Mucosa of gallbladder (tissue), 1 donor: ENCODE measurements around the gene PTPRN2. TPM values are rescaled to one million over a fixed set of nuclear protein-coding genes. Genes with fewer than 3 reads are reported as not detected.
A peak's percentile ranks its signal among the peaks of the same experiment; 100 is the strongest.

ENCODE experiments used
- DNase-seq: peaks from one replicate; pipeline ENCODE4 v3.0.0-alpha.2; 2020; ENCODE audit warnings: low spot score
- total RNA-seq: library from RNA; stranded (reverse); gene quantifications from one replicate; pipeline ENCODE4 v1.2.1, GENCODE V29; 2021
- donor health status: DM: no; HTN: no; CAD: no.

The PTPRN2 gene
- total RNA-seq, 1 donor from 2014 or later: 11.9 TPM

GRCh38 chr7:157559596-157560257, 1027.9 kb downstream of the PTPRN2 start:
- DNase-seq: no peak

- no peak for DNase-seq
These were observed 1028.6 kb downstream of the PTPRN2 start for GRCh38 chr7:157558875-157559595.

- no peak for DNase-seq
These were observed 1029.1 kb downstream of the PTPRN2 start for GRCh38 chr7:157558516-157558874.

- DNase-seq: no peak
These were observed 1029.6 kb downstream of the PTPRN2 start for GRCh38 chr7:157558061-157558460.

- no peak for DNase-seq
These were observed 1030.4 kb downstream of the PTPRN2 start for GRCh38 chr7:157557263-157557662.

GRCh38 chr7:157556642-157556944, 1031.0 kb downstream of the PTPRN2 start:
- no peak for DNase-seq

GRCh38 chr7:157555944-157556641, 1031.5 kb downstream of the PTPRN2 start:
- DNase-seq: no peak

- DNase-seq: peak; percentile 78
These were observed 1032.3 kb downstream of the PTPRN2 start for GRCh38 chr7:157555313-157555712.

GRCh38 chr7:157554393-157555238, 1033.0 kb downstream of the PTPRN2 start:
- no peak for DNase-seq

GRCh38 chr7:157553256-157553655, 1034.4 kb downstream of the PTPRN2 start:
- DNase-seq: no peak

- DNase-seq: no peak
These were observed 1035.2 kb downstream of the PTPRN2 start for GRCh38 chr7:157552295-157552993.

GRCh38 chr7:157551325-157552070, 1036.1 kb downstream of the PTPRN2 start:
- no peak for DNase-seq

- DNase-seq: no peak
These were observed 1037.0 kb downstream of the PTPRN2 start for GRCh38 chr7:157550300-157551275.

- DNase-seq: no peak
These were observed 1037.9 kb downstream of the PTPRN2 start for GRCh38 chr7:157549612-157550299.

- no peak for DNase-seq
These were observed 1038.8 kb downstream of the PTPRN2 start for GRCh38 chr7:157548691-157549303.

- DNase-seq: no peak
These were observed 1040.0 kb downstream of the PTPRN2 start for GRCh38 chr7:157547611-157548010.

- DNase-seq: no peak
These were observed 1040.5 kb downstream of the PTPRN2 start for GRCh38 chr7:157547102-157547501.

- DNase-seq: no peak
These were observed 1042.0 kb downstream of the PTPRN2 start for GRCh38 chr7:157545681-157546060.
